ENCODE measurements around the gene AHRR.
"Not testable (repeated sequence)": the region's sequence is repeated elsewhere in the genome, so short reads cannot be mapped to it uniquely, and the experiment has no call there.

AHRR gene

DNA sequence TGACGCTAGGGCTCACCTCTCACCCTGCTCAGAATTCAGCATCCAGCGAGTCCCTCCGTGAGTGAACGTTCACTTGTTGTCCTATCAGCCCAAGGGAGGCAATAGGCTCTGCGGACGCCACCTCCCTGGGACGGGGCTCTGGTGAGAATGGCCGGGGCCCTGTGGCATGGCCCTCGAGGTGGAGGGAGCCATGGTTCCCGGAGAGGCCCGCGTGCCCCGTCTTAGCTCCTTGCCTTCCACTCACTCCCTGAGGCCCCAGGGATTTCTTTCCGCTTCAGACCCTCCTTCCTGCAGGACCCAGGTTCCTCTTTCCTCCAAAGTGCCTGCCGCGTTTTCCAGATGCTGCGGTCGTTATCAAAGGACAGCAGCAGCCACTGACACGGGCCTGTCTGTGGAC, 142.9 kb downstream of the AHRR start:
- DNase-seq, result no peak

DNA sequence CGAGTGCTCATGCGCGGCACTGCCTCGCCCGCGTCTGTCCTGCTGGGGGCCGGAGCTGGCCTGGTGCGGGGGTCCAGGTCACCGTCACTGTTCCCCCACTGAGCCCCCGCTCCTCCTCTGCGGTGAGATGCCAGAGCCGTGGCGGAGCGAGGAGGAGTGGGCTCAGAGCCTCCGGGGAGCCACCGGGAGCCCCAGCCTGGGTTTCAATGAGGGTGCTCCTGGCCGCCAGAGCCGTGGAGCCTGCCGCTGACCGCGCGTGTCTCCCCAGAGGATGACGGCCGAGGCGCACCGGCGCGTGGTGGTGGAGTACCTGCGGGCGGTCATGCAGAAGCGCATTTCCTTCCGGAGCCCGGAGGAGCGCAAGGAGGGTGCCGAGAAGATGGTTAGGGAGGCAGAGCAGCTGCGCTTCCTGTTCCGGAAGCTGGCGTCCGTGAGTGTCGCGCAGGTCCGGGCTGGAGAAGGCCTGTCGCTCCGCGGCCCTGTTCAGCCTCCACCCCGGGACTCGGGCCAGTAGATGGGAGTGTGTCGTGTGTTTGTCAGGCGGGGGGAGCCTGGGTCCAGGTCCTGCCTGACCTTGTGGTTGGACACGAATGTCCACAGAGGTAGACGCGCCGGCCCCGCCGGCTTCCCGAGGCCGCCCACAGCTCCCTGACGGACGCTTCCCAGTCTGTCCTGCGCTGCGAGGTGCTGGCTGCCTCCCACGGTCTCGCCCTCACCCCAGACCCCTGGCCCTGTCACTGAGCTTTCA, 143.5 kb downstream of the AHRR start:
- no peak for DNase-seq

DNA sequence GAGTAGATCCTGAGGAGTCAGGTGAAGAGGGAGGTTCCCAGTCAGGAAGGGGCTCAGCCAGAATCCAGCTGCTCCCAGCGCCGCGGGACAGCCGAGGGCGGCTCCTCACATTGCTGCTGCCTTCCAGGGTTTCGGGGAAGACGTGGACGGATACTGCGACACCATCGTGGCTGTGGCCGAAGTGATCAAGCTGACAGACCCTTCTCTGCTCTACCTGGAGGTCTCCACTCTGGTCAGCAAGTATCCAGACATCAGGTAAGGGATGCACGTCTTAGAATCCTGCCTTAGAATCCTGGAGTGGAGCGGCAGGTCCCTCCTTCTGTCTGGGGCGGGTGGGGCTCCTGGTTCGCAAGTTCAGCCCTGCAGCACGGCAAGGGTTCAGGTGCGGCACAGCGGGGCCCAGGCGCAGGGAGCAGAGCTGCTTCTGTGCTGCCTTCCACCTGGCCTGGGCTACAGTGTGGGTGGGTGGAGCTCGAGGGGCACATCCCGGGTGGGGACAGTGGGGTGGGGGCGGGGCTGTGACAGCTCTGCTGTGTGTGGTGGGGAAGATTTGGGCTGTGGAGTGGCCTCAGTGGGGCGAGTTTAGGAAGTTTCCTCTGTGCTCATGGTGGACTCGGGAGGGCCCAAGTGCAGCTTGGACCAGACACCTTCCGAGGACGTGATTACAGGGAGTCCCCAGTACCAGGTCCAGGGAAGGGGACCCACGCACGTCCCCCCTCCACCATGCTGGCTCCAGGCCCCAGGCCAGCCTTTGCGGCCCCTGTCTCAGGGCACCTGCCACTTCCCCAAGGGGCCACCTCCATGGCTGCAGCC, 144.3 kb downstream of the AHRR start:
- DNase-seq, result no peak

DNA sequence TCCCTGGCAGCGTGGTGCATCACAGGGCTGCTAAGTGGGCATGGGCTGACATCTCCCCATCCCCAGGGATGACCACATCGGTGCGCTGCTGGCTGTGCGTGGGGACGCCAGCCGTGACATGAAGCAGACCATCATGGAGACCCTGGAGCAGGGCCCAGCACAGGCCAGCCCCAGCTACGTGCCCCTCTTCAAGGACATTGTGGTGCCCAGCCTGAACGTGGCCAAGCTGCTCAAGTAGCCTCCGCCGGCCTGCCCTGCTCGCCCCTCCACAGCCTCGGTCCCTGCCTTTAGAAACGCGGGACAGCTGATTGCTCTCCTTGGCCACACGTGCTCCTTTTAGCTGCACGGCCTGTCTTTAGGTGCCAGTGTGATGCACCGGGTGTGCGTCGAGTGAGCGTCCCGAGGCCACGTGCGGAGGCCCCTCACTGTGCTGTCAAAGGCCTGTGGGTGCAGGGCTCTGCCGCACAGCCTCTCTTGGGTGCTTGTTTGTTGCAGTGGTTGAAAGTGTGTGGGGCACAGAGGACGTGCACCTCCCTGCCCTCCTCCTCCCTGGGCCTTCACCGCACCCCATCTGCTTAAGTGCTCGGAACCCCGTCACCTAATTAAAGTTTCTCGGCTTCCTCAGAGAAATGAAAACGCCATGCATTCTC, 145.3 kb downstream of the AHRR start:
- no peak for DNase-seq

DNA sequence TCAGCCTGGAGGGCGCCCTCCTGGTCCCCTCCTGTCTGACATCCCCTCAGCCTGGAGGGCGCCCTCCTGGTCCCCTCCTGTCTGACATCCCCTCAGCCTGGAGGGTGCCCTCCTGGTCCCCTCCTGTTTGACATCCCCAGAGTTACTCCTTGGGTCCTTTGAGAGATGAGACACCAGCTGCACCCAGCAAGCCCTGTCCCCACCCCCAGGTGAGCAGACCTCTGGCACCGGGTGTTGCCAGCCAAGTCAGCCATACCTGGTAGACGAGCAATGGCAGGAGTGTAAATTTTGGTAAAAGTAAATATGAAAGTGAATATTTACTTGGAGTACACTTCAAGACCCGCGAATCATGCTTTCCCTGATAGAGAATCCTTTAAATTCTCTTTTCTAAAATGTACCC, 146.9 kb downstream of the AHRR start:
- DNase-seq, result no peak

DNA sequence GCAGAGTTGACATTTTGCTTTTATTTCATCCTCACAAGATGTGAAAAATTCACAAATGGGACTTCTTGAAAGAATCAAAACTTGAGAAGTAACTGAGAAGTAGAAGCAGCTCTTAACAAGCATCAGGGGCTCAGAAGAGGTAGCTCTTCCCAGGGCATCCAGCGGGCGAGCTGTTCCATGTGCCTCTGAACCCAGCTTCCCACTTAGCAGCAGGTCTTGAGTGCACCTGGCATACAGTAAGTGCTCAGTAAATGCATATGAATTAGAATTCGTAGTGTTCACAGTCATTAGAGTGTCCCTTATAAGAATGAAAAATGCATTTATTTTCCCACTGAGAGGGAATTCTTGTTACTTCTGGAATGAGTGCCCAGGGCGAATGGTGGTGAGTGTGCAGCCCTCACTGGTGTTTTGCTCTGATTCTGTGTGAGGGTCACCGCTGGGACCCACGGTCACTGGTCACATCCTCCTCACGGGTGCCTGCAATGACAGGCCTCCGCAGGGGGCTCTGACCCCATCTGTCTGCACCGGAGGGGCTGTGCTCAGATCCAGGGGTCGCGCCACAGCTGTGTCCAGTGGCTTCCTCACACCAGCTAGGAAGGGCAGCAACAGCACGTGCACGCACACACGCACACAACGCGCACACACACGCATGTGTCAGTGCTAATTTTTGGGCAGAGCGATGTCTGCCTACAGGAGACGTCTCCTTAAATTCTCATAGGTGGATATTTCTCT, 148.4 kb downstream of the AHRR start:
- no peak for DNase-seq

DNA sequence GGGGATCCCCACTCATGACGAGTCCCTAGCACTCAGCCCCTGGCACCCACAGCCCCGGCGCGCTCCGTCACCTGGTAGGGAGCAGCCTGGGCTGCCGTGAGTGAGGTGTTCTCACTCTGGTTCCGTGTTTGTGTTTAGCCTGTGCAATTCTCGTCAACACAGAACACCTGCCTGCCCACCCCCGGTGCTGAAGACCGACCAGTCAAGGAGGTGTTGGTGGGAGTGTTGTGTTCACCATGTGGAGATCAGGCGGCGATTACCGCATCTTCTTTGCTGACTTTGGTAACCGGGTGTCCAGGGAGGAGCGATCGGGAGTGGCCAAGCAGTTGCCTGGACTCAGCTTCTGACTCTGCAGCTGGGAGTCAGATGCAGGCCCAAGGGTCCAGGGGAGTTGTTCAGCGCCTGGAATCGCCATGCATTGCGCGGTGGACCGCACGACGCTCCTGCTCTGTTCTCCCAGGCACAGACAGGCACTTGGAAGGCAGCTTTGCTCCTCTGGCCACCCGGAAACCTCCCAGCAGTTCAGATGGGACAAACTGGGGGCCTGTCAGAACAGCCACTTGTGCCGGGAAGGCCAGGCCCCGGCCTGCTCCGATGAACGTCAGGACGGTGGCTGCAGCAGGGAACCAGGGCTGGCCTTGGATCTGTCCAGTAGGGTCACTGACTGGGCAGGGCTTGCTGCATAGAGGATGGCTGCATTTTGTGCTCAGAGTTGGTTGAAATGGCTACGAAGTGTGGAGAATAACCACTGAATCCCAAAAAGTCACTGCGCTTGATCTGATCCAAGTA, 149.6 kb downstream of the AHRR start:
- DNase-seq, result no peak

DNA sequence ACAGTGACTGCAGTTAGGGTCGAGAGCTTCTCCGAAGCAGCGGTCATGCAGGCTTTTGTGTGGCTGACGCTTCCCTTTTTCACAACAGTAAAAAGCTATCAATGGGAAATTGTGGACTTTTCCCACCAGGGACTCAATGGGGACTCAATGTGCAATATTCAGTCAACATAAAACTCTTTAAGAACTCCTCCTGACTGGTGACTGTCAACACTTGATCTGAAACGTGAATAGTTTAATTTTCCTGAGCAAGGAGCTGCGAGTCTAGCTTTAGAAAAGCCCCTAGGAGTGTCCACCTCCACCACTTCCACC, 150.2 kb downstream of the AHRR start:
- DNase-seq, result no peak

DNA sequence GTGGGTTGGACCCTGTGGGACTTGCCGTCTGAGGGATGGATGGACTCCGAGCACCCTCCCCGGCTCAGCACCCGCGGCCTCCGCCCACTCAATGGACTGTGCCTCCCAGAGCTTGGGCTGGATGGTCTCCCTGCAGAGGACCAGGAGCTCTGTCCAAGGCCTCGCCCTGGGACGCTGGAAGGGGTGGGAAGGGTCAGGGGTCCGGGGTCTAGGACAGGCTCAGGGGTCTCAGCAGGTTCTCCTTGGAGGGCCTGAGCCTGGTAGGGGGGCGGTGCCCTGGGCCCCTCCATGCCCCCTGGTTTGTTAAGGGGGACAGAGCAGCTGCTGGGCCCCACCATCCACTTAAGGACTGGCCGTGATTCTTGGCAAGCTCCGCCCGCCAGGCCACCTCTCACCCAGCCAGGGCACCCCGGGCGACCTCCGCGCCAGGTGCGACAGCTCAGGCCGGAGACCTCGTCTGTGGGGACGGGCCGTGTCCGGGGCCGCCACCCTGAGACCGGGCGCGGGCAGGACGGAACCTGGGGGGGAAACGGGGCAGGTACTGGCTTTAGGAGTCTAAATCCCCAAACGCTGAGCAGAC, 150.7 kb downstream of the AHRR start:
- peak; percentile 39 for DNase-seq

DNA sequence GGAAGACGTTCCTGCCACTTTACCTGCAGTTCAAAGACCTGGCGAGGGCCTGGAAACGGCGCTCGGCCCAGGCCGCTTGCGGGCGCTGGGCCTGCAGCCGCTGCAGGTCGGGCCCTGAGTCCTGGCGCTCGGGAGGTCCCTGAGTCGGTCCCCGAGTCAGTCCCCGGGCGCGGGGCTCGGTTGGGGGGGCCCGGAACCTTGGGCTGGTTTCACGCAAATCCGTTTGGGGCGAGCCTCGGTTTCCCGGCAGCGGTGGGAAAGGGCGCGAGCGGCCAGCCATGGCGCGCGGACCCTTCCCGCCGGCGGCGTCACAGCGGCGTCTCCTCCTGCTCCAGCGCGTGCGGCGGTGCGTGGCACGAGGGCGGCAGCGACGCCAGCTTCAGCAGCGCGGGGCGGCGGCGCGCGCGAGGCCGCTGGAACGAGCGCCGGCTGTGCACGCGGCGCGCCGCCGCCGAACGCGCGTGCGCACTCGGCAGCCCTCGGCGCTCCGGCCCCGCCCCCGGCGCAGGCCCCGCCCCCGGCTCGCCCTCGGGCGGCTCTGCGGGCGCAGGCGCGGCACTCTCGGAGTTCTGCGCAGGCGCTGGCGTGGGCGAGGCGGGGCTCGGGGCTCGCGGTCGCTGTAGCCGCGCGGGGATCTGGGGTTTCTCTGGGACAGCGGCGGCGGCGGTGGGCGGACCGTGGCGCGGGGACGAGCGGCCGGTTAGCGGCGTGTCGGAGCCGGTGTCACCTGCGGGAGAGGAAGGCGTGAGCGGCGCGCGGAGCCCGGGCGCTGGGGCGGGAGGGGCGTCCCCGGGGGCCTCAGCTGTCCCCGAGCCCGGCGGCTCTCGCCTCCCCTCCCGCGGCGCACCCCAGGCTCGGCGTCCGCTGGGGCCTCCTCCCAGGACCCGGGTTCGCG, 151.4 kb downstream of the AHRR start:
- peak; percentile 93 for DNase-seq

DNA sequence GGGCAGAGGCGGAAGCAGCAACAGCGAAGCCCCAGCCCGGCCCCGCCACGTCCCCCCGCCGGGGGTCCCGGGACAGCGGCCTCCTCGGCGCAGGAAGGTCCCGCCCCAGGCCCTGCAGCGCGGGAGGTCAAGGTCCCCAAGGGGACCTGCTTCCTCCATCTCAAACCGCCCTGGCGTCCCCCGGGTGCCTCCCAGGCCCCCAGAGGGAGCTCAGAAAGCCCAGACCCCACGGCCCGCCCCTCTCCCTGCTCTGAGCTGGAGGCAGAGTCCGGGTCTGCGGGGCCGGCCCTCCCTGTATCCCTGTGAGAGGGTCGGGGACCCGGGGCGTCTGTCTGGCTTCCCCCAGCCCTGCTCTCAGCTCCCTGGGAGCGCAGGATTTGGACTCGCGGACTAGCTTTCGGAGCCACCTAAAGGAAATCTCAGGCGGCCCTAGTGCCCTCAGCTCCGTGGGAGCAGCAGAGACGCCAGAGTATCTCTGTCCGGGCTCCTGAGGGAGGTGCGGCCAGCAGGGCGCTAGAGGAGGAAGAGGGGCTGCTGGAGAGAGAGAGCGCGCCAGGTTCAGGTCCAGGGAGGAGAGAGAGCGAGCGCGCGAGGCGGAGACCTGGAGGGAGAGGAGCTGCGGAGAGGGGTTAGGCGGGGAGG, 152.2 kb downstream of the AHRR start:
- DNase-seq, result peak; percentile 59

DNA sequence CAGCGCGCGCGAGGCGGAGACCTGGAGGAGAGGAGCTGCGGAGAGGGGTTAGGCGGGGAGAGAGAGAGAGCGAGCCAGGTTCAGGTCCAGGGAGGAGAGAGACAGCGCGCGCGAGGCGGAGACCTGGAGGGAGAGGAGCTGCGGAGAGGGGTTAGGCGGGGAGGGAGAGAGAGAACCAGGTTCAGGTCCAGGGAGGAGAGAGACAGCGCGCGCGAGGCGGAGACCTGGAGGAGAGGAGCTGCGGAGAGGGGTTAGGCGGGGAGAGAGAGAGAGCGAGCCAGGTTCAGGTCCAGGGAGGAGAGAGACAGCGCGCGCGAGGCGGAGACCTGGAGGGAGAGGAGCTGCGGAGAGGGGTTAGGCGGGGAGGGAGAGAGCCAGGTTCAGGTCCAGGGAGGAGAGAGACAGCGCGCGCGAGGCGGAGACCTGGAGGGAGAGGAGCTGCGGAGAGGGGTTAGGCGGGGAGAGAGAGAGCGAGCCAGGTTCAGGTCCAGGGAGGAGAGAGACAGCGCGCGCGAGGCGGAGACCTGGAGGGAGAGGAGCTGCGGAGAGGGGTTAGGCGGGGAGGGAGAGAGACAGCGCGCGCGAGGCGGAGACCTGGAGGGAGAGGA, 152.8 kb downstream of the AHRR start:
- DNase-seq, result not testable (repeated sequence)

DNA sequence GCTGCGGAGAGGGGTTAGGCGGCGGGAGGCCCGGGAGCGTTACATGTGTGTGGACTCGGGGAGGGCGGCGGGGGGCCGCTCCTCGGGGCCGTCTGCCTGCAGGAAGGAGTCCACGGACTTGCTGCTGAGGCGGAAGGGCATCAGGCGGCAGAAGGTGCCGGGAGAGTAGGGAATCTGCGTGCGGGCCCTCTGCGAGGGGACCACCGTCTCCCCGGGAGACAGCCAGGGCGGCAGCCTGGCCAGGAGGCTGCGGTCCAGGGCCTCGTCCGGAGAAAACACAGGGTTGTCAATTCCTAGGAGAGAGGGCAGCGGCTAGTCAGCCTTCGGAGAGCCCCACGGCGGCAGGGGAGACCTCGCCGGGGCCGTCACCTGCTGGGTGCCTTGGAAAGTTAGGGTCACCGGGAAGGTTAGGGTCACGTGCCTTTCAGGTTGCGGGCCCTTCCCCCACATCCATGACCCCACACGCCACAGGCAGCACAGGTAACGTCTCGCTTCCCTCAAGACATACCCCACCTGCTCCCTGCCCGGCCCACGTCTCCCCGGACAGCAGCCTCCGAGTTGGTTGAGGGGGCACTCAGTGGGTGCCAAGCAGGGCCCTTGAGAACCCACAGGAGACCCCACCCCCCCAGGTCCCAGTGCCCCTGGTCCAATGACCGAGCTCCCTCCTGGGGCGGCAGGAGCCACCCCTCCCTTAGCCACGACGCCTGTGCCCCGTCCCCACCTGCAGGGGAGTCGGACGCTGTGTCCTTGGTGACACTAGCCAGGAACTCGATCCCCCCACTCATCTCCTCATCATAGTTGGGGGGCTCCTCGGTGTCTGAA, 153.5 kb downstream of the AHRR start:
- DNase-seq, result no peak

DNA sequence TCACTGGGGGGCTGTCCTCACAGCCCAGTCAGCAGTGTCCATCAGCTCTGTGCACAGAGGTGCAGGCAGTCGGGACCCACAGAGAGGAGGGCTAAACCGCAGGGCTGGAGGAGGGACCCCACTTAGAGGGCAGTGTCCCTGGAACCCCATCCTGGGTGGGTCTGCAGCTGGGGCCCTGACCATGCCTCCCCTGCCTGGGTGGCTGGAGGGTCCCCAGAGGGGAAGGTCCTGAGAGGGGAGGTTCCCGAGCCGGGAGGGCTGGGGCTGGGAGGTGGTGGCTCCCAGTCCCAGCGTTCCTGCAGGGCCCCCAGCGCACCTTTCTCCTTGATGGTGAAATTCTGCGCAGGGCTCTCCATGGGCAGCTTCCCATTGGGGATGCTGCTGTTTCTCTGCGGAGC, 154.2 kb downstream of the AHRR start:
- DNase-seq, result no peak

DNA sequence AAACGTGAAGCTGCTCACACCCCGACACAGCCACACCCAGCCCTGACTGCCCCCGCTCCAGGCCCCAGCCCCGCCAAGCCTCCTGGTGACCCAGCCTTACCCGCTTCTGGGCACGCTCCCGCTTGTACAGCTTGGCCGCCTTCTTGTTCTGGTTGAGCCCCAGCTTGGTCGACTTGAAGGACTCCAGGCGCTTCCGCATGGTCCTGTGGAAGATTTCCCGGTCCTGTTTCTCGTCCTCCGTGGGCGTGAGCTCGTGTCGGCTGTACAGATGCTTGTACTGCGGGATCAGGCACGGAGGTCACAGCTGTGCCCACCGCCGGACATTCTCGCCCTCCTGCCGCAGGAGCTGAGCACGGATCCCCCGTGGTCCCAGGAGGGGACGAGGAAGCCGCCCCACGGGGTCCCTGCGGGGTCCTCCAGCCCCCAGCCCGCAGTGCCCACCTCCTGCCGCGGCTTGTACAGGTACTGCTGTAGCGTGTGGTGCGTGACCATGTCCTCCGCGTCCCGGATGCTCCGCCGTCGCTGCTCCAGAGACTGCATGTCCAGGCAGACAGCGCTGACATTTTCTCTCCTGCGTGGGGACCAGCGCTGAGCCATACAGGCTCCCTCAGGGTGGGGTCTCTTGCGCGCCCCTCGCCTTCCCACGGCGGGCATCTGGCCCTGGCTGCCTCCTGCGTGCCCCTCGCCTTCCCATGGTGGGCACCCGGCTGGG, 154.7 kb downstream of the AHRR start:
- no peak for DNase-seq

DNA sequence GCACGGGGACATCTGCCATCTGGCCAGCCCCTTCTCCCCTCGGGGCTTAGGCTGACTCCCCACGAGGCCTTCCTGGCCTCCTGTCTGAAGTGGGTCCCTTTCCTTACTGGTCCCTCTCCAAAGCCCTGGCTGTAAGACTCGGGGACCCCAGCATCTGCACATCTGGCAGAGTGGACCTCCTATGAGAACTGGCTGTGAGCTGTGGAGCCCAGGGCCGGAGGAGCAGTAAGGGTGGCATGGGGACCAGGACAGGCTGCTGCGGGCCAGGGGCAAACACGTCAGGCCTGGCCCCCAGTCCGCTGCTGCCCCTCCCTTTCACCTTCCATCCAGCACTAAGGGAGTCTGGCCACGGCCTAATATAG, 155.3 kb downstream of the AHRR start:
- no peak for DNase-seq

DNA sequence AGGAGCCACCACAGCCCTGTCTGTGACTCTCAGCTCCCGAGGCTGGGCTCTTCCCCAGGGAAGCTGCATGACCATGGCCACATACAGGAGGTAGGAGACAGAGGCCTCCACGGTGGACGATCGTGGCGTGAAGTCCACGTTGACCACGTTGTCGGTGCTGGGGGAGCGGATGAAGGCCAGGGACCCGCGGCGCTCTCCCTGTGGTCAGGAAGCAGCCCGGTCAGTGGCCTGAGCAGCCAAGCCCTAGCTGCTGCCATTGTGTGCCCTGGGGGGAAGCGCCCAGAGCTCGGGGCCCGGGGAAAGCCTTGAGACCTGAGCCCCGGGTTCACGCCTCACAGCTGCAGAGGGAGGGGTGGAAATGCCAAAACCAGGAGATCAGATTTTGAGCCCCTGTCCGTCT, 155.7 kb downstream of the AHRR start:
- no peak for DNase-seq

DNA sequence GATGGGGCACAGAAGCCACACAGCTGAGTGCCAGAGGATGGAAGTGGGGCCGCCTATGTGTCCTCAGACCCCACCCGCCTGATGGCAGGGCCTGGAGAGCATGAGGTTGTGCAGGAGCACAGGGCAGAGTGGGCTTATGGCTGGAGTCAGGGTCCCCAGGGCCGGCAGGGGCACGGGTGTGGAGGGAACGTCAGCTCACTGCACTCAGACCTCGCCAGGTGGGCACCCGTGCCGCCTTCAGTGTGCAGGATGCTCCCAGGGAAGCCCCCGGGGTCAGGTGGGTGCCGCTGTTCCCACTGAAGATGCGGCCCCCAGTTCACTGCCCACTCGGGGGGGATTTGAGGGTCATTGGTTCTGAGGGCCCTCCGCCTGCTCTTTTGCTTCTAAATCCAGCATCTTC, 156.4 kb downstream of the AHRR start:
- no peak for DNase-seq
